NCI-H1105 treated with DMSO at 0.1 percent for 48 hours (cell line): ENCODE results near the gene GADD45B.
"Not testable (repeated sequence)": the region's sequence is repeated elsewhere in the genome, so short reads cannot be mapped to it uniquely, and the experiment has no call there.

Experiments used
- DNase-seq: peaks from one replicate; lab custom pipeline; 2025; lab: John Stamatoyannopoulos, UW

GADD45B gene

DNA sequence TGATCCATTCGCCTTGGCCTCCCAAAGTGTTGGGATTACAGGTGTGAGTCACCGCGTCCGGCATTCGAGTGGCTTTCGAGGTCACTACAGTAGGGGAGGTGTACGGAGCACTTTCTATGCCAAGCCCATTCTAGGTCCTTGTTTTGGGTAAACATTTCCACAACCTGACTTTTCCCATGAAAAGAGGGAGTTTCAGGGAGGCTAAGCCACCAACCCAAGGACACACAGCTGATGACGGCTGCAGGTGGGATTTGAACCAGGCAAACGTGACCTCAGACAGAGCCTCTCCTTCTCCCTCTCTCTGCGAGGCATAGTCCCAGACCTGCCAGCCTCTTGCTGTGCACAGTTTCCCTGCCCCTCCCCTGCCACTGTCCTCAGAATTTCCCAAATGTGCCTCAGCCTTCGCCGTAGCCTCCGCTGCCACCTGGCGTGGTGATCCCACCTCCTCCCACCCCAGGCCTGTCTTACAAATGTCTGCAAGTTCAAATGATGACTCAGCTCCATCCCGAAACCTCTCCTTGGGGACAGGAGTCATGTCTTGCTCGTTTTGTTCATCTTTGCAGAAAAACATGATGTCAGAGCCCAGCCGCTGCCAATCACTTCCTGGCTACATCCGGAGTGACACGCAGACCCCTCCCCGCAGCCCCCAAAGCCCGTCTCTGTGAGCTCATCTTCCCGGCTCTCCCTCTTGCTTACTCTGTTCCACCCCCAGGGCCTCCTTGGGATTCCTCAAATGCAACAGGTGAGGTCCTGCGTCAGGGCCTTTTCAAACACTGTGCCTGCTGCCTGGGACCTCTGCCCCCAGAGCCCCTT is 6.6 kb upstream of the GADD45B start:
- DNase-seq, result no peak

DNA sequence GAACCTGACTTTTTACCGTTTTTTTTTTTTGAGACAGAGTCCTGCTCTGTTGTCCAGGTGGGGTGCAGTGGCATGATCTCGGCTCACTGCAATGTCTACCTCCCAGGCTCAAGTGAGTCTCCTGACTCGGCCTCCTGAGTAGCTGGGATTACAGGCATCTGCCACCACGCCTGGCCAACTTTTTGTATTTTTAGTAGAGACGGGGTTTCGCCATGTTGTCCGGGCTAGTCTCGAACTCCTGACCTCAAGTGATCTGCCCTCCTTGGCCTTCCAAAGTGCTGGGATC is 6.1 kb upstream of the GADD45B start:
- not testable (repeated sequence) for DNase-seq

DNA sequence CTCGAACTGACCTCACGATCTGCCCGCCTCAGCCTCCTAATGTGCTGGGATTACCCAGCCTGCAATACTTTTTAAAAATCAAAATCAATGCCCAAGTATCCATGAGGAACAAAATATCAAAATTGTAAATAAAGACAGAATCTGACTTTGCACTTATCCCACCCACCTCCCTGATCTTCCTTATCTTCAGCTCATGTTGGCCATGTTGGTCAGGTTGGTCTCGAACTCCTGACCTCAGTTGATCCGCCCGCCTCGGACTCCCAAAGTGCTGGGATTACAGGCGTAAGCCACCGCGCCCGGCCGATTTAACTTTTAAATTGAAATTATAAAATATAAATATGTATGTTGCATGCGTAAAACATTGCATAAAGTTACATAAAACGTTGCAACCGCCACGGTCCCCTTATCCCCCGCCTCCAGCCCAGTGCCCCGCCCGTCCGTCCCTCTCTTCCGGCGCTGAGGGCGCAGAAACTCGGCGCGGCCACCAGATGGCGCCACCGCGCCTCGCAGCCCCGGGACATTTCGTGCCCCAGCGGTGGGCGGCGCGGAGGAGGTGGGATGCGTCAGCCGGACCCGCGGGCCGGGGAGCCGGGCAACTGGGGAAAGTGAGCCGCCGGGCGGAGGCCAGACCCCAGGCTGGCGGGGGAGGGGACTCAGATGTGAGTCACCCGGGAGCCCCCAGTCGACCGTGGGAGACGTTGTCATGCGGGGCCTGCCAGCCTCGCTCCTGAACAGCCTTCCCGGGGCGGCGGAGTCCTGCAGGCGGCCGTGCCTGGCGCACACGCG is 1.5 kb upstream of the GADD45B start:
- DNase-seq, result peak; percentile 61

DNA sequence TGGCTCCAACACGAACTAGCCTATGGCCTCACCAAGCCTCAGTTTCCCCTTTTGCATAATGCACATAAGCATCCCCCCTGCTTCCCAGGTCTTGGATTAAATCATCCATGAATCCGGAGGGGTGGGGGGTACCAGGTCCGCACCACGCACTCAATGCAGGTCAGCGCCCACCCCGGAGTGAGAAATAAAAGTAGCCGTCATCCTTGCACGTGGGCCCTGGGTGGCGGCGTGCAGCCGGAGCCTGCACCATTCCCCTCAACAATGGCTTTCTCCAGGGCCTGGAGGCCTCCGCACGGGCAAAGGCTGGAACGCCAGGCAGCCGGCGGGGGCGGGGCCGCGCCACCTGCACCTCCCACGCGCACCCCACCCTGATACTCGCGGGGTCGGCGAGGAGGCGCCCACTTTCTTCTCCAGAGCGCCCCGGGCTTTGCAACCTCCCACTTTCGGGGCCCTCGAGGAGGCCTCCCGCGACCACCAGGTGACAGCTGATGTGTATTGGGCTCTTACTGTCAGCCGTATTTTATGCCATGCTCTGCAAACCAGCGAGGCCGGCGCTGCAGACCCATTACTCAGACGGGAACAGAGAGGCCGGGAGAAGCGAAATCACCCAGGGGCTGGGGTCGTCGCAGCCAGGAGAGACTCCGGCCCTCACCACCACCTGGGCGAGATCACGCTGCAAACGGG is 767 bp upstream of the GADD45B start:
- DNase-seq, result no peak

DNA sequence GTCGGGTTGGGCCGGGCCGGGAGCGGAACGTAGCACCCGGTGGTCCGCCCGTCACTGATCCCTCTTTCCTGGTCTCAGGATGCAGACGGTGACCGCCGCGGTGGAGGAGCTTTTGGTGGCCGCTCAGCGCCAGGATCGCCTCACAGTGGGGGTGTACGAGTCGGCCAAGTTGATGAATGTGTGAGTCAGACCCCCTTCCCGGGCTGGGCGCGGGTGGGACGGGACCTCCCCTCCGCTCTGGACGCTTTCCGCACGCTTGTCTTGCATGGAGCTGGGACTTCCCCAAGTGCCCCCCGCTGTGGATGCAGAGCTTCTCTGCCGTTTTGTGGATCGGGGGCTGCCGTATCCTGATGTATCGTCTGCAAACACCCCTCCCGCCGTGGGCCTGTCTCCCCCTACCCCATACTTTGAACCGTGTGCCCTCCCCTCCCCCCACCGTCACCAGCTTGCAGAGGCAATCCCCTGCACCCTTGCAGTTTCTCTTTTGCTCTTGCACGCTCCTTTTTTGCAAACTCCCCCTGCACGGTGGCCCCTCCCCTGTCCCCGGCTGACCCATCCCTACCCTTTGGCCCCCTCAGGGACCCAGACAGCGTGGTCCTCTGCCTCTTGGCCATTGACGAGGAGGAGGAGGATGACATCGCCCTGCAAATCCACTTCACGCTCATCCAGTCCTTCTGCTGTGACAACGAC is 669 bp downstream of the GADD45B start:
- no peak for DNase-seq

DNA sequence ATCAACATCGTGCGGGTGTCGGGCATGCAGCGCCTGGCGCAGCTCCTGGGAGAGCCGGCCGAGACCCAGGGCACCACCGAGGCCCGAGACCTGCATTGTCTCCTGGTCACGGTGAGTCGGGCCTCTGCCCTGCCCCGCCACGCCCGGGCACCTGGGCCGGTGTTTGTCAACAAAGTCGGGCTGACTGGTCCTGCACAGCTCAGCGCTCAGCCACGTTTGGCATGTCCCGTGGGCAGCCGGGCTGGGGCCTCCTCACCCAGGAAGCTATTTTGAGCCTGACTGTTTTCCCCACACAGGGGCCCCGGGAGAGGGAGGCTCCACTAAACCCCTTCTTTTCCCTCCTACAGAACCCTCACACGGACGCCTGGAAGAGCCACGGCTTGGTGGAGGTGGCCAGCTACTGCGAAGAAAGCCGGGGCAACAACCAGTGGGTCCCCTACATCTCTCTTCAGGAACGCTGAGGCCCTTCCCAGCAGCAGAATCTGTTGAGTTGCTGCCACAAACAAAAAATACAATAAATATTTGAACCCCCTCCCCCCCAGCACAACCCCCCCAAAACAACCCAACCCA is 1.3 kb downstream of the GADD45B start:
- no peak for DNase-seq

DNA sequence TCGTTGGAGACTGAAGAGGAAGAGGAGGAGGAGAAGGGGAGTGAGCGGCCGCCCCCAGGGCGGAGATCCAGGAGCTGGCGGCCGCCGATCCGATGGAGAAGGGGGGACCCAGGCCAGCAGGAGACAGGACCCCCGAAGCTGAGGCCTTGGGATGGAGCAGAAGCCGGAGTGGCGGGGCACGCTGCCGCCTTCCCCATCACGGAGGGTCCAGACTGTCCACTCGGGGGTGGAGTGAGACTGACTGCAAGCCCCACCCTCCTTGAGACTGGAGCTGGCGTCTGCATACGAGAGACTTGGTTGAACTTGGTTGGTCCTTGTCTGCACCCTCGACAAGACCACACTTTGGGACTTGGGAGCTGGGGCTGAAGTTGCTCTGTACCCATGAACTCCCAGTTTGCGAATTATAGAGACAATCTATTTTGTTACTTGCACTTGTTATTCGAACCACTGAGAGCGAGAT is 1.8 kb downstream of the GADD45B start:
- no peak for DNase-seq

DNA sequence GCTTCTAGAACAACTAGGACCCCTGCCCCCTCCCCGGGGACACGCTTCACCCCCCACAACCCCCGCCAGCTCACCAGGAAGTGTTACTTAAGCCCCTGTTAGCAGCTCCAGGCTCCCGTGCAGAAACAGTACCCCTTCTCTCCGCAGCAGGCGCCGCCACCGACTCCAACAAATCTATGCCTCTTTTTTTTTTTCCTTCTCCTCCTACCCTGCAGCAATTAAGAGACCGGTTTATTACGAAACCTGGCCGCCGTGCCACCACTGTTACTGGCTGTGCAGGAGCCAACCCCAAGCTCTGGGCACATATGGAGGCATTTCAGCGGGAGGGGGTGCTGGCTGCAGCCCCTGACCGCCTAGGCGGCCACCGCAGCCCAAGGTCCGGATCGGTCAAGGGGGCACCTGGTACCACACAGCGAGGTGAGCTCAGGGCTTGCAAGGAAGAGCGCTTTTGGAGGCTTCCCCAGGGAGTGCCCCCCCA is 2.4 kb downstream of the GADD45B start:
- DNase-seq, result peak; percentile 74

DNA sequence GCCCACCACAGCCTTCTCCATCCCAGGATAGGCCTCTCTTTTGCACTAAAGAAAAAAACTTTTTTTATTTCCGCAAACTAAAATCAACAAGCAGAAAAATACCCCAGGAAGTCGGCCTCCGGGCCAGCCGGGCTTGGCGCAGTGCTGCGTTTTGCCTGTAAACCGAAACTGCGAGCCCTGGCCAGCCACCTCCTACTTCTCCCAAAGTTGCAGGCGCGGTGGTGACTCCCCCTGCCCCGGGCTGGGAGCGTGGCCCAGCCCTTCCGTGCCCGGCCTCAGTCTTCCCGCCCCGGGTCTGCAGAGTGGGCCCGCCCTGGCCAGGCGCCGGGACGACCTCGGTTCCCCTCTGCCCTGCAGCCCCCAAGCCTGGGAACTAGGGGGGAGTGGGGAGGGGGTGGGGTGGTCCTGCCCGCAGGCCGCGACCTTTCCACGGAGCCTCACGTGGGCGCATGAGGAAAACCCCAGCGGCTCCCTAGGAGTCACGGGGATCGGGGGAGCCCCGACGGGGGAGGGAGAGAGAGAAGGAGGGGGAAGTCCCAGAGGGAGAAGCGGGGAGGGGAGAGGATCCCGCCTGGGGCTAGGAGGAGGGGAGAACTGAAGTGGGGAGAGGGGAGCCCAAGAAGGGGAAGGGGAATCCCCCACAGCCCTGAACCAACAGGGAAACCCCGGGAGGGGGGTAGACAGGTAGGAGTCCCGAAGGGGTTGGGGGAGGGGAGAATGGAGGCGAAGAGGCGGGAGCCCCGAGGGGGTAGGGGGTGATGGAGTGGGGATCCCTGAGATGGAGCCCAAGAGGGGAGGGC is 3.0 kb downstream of the GADD45B start:
- DNase-seq, result no peak

DNA sequence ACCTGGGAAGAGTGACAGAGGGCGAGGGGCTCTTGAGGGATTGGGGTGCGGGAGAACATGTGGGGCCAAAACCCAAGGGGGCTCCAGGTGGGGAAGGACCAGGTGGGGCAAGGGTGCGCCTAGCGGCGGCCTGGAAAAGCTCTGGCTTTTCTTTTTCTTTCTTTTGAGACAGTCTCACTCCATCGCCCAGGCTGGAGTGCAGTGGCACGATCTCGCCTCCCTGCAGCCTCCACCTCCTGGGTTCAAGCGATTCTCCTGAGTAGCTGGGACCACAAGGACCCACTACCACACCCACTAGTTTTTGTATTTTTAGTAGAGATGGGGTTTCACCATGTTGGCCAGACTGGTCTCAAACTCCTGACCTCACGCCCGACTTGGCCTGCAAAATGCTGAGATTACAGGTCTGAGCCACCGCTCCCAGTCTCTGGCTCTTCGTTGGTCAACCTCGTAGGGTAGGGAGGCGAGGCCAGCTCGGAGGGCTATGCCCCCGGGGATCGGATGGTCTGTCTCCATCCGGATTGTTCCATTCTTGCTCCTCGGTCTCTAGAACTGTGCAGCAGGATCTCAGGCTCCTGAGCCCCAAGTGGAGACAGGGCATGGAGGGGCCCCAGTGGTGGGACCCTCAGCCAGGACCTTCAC is 3.7 kb downstream of the GADD45B start:
- DNase-seq, result no peak

DNA sequence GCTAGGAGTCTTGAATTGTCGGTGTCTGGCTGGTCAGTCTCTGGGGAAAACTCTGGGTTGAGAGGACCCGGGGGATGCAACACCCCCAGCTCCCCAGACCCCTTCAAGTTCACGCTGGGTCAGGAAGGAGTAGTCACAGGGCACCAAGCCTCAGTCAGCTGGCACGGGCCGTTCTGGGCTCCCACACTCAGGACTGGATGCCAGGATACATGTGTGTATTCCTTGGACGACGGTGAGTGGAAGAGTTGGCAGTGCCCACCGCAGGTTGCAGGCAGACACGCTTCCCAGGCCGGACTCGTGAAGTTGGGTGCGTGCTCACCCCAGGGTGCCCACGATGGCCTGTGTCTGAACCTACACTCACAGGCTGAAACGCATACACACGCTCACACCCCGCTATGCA is 5.5 kb downstream of the GADD45B start:
- no peak for DNase-seq

DNA sequence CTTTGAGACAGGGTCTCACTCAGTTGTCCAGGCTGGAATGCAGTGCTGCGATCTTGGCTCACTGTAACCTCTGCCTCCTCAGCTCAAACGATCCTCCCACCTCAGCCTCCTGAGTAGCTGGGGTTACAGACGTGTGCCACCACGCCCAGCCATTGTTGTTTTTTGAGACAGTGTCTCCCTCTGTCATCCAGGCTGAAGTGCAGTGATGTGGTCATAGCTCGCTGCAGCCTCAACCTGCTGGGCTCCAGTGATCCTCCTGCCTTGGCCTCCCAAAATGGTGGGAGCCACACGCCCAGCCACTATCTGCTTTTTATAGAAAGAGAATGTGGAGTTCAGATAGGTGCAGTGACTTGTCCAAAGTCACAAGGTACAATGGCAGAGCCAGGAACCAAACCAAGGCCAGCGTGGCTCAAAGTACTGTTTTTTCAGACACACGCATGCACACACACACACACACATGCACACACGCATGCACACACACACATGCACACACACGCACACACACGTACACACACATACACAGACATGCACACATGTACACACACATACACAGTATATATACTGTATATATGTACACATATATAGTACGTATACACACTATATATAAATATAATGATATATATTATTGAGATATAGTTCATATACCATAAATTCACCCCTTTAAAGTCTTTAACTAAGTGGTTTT is 6.6 kb downstream of the GADD45B start:
- no peak for DNase-seq

DNA sequence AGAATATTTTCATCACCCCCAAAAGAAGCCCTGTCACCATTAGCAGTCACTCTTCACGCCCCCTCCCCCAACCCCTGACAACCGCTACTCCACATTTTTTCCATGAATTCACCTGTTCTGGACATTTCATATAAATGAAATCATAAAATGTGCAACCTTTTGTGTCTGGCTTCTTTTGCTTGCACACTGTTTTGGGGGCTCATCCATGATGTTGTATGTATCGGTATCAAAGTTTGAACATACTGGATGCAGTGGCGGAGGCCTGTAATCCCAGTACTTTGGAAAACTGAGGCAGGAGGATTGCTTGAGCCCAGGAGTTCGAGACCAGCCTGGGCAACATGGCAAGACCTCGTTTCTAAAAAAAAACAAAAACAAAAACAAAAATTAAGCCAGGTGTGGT is 7.2 kb downstream of the GADD45B start:
- no peak for DNase-seq

DNA sequence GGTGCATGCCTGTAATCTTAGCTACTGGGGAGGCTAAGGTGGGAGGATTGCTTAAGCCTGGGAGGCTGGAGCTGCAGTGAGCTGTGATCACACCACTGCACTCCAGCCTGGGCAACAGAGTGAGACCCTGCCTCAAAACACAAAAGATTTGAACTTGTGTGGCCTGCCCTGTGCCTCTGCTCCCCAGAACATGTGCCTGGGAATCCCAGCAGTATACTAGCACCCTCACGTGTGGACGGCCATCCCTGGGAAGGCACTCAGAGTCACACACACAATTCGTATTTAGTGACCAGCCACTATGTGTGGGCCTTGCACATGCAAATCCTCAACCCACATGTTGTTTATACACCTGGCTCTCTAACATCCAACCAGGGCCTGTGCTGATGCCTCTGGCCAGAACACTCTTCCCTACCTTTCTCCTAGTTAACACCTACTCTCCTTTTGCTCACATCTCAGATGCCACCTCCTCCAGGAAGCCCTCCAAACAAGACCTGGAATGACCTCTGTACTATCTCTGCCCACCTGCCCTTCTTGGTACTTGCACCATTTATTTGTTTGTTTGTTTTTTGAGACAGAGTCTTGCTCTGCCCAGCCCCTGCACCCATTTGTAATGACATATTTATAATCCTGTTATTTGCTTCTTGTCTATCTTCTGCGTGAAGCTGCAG is 7.7 kb downstream of the GADD45B start:
- no peak for DNase-seq

DNA sequence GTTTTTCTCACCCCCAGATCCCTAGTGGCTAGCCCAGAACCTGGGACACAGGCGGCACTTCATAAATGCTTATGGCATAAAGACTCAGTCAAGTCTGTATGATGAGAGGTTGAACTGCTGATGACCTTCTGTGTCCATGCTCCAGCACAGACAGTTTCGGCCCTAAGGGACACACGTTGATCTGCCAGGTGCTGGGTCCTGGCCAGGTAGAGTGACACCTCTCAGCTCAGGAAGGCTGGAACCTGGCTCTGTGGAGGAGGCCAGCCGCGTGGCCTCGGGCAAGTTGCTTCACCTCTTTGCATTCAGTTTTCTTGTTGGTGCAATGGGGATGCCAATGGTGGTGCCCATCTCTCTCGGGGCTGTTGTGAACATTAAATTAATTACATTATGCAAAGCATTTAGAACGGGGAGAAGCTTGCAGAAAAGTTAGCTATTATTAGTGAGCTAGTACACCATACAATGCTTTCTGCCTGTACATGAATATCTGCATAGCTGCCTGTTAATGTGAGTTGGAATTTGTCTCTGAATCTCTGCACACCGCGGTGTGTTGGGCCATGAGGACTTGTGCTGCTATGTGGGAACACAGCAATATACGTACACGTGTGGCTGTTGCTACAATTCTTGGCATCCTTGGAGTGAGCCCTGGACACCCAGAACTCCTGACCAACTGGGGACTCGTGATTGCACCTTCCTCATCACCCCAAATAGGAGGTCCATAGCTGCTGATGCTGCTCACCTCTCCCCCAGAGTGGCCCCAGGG is 8.4 kb downstream of the GADD45B start:
- no peak for DNase-seq

DNA sequence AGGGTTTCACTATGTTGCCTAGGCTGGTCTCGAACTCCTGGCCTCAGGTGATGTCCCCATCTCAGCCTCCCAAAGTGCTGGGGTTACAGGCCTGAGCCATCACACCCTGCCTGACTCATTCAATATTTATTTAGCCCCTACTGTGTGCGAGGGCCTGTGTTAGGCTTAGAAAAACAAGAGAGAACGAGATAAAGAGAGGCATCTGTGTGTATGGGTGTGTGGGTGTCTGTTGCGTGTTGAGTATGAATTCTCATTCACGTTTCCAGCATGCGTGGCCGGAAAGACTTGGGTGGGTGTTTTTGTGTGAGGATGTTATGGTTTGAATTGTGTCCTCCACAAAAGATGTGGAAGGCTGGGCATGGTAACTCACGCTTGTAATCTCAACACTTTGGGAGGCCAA is 9.5 kb downstream of the GADD45B start:
- DNase-seq, result no peak

DNA sequence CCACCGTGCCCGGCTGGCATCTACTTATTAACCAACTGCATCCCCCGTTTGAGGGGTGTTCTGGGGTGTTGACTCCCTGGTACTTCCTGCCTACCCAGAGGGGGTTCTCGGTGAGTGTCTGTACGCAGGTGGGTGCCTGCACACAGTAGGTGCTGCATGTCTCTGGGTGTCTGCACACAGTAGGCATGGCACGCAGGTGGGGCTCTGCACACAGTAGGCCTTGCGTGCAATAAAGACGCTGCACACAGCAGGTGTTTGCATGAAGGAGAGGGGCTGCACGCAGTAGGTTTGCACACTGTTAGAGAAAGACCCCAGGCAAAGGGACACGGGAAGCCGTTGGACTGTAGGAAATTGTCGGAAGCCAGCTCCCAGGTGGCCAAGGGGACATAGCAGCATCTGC is 11.2 kb downstream of the GADD45B start:
- no peak for DNase-seq

DNA sequence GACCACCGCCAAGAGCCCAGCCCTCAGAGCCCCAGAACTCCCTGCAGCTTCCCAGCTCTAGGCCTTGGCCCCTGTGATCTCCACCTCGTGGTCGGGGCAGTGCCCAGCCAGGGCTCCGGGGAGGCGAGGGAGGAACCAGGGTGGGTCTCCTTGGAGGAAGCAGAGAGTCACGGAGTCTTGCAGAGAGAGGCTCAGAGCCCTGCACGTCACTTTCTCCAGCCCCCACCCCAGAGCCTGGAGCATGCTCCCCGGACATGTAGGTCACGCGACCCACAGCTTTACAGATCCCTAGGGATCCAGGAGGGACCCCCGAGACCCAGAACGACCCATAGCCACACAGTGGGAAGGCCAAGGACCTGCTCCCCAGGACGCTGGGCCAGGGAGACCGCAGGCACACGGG is 11.9 kb downstream of the GADD45B start:
- no peak for DNase-seq
